H1 (cell line): ENCODE measurements around the gene TDRKH. TPM values are rescaled to one million over a fixed set of nuclear protein-coding genes. Genes with fewer than 3 reads are reported as not detected.

Experiments used
- CTCF ChIA-PET: fragments of 300-600 bp; sonication (Branson Sonifier 250); formaldehyde crosslinking; loops from one replicate; lab custom pipeline; 2021; ENCODE audit not compliant: partially characterized antibody; lab: Charles Lee
- POLR2A ChIA-PET: fragments of 300-600 bp; sonication (Branson Sonifier 250); formaldehyde crosslinking; loops from one replicate; lab custom pipeline; 2021; ENCODE audit warnings: inconsistent platforms; ENCODE audit not compliant: partially characterized antibody; lab: Charles Lee
- DNase-seq, 2 experiments: peaks; one replicate each; pipeline versions ENCODE4 v3.0.0 to v3.0.0-alpha.2; 2010 to 2022; ENCODE audit warnings: low spot score in 2 of 2, low read depth in 1 of 2, mixed read lengths in 1 of 2
- FAIRE-seq: peaks from 2 replicates; lab custom pipeline; 2011; peaks lifted over from hg19 to GRCh38; lab: Jason Lieb, UNC
- H2AFZ ChIP-seq: 2 replicates; pipeline ENCODE4 v1.8.1; 2012; ENCODE audit warnings: low read length, inconsistent platforms
- H2AK5ac ChIP-seq: 2 replicates; pipeline ENCODE4 v1.6.1; 2013; ENCODE audit warnings: low read depth, low read length
- H2BK120ac ChIP-seq: replicated peaks from 2 replicates; pipeline ENCODE3; 2013; ENCODE audit warnings: low read depth, low read length, inconsistent platforms
- H2BK12ac ChIP-seq: 2 replicates; pipeline ENCODE4 v1.6.1; 2013; ENCODE audit warnings: low read depth, low read length
- H2BK15ac ChIP-seq: 2 replicates; pipeline ENCODE4 v1.6.1; 2013; ENCODE audit warnings: low read length
- H2BK20ac ChIP-seq: 2 replicates; pipeline ENCODE4 v1.6.1; 2013; ENCODE audit warnings: low read length
- H2BK5ac ChIP-seq: 2 replicates; pipeline ENCODE4 v1.6.1; 2013; ENCODE audit warnings: low read depth, low read length
- H3K14ac ChIP-seq: 2 replicates; pipeline ENCODE4 v1.6.1; 2013; ENCODE audit warnings: inconsistent platforms; ENCODE audit not compliant: insufficient read length
- H3K18ac ChIP-seq: 2 replicates; pipeline ENCODE4 v1.6.1; 2013; ENCODE audit warnings: low read length; ENCODE audit errors: extremely low read depth
- H3K23ac ChIP-seq: 2 replicates; pipeline ENCODE4 v1.6.1; 2013; ENCODE audit warnings: inconsistent platforms; ENCODE audit not compliant: insufficient read length
- H3K23me2 ChIP-seq: 2 replicates; pipeline ENCODE4 v1.6.1; 2013; ENCODE audit warnings: low read depth, low read length
- H3K27ac ChIP-seq: 2 replicates; pipeline ENCODE4 v1.6.1; 2011; ENCODE audit warnings: low read depth, low read length, inconsistent platforms
- H3K27me3 ChIP-seq, 4 experiments: replicated peaks in 1 of 4; 1 replicate in 1 of 4; 2 replicates in 3 of 4; pipeline versions ENCODE4 v1.6.1 to v1.8.1; 2011 to 2013; ENCODE audit warnings: low read length in 3 of 4, mild to moderate bottlenecking in 3 of 4, inconsistent platforms in 2 of 4, mixed read lengths in 2 of 4, moderate library complexity in 1 of 4; ENCODE audit not compliant: control insufficient read depth in 3 of 4, insufficient read depth in 3 of 4; ENCODE audit errors: extremely low read depth in 1 of 4
- H3K36me3 ChIP-seq, 4 experiments: 2 replicates each; pipeline versions ENCODE4 v1.6.1 to v1.8.1; 2011 to 2013; ENCODE audit warnings: mild to moderate bottlenecking in 4 of 4, low read length in 3 of 4, moderate library complexity in 2 of 4, control low read depth in 1 of 4, inconsistent platforms in 1 of 4; ENCODE audit not compliant: insufficient read depth in 4 of 4, control insufficient read depth in 2 of 4
- H3K4ac ChIP-seq: replicated peaks from 2 replicates; pipeline ENCODE3; 2013; ENCODE audit warnings: low read length, low read depth, mixed read lengths, inconsistent platforms; ENCODE audit not compliant: insufficient read length
- H3K4me1 ChIP-seq, 4 experiments: replicated peaks in 1 of 4; 1 replicate in 1 of 4; 2 replicates in 3 of 4; pipeline versions ENCODE4 v1.6.1 to v1.8.1; 2011 to 2013; ENCODE audit warnings: low read length in 3 of 4, inconsistent platforms in 2 of 4, mixed read lengths in 1 of 4; ENCODE audit not compliant: insufficient read depth in 4 of 4, control insufficient read depth in 3 of 4
- H3K4me2 ChIP-seq, 2 experiments: 2 replicates each; pipeline versions ENCODE4 v1.6.1 to v1.8.1; 2011 to 2013; ENCODE audit warnings: low read depth in 2 of 2, low read length in 2 of 2, control low read depth in 1 of 2, inconsistent platforms in 1 of 2, mild to moderate bottlenecking in 1 of 2; ENCODE audit not compliant: insufficient read depth in 1 of 2
- H3K4me3 ChIP-seq, 4 experiments: fragments of 200-600, 300-600 bp in 1 of 4; sonication (generic), shearing (Covaris generic), sonication (Bioruptor Twin) in 1 of 4; 2 replicates each; pipeline versions ENCODE4 v1.5.1 to v1.8.1; 2011 to 2016; ENCODE audit warnings: low read length in 4 of 4, low read depth in 3 of 4, control low read depth in 2 of 4, inconsistent platforms in 2 of 4, mild to moderate bottlenecking in 2 of 4, mixed read lengths in 1 of 4, moderate library complexity in 1 of 4; ENCODE audit not compliant: insufficient read depth in 2 of 4; ENCODE audit errors: extremely low read depth in 1 of 4
- H3K56ac ChIP-seq: replicated peaks from 2 replicates; pipeline ENCODE3; 2013; ENCODE audit warnings: low read depth, mild to moderate bottlenecking, mixed read lengths, low read length, inconsistent platforms; ENCODE audit not compliant: insufficient read length
- H3K79me1 ChIP-seq: 2 replicates; pipeline ENCODE4 v1.6.1; 2013; ENCODE audit warnings: low read depth, low read length, control low read depth
- H3K79me2 ChIP-seq, 2 experiments: 2 replicates each; pipeline versions ENCODE4 v1.6.1 to v1.8.1; 2012 to 2013; ENCODE audit warnings: low read length in 2 of 2, mild to moderate bottlenecking in 2 of 2, inconsistent platforms in 1 of 2; ENCODE audit not compliant: insufficient read depth in 2 of 2, control insufficient read depth in 1 of 2
- H3K9ac ChIP-seq, 4 experiments: replicated peaks in 1 of 4; 1 replicate in 1 of 4; 2 replicates in 3 of 4; pipeline versions ENCODE4 v1.6.1 to v1.8.1; 2011 to 2013; ENCODE audit warnings: low read depth in 3 of 4, low read length in 3 of 4, control low read depth in 2 of 4, mild to moderate bottlenecking in 2 of 4, moderate library complexity in 2 of 4, inconsistent platforms in 1 of 4; ENCODE audit errors: extremely low read depth in 1 of 4
- H3K9me3 ChIP-seq, 2 experiments: 2 replicates each; pipeline versions ENCODE4 v1.6.1 to v1.8.1; 2012 to 2013; ENCODE audit warnings: mild to moderate bottlenecking in 2 of 2, moderate library complexity in 2 of 2, control low read depth in 1 of 2, inconsistent platforms in 1 of 2, low read depth in 1 of 2, low read length in 1 of 2, mixed read lengths in 1 of 2; ENCODE audit not compliant: insufficient read depth in 2 of 2
- H4K20me1 ChIP-seq, 2 experiments: replicated peaks in 1 of 2; 2 replicates each; pipeline versions ENCODE3 to v1.8.1; 2011 to 2013; ENCODE audit warnings: inconsistent platforms in 2 of 2, low read length in 2 of 2, mild to moderate bottlenecking in 1 of 2; ENCODE audit not compliant: insufficient read depth in 2 of 2, control insufficient read depth in 1 of 2
- H4K5ac ChIP-seq: 2 replicates; pipeline ENCODE4 v1.6.1; 2013; ENCODE audit warnings: low read length, low read depth, mixed read lengths, inconsistent platforms; ENCODE audit not compliant: insufficient read length
- H4K8ac ChIP-seq: 2 replicates; pipeline ENCODE4 v1.8.0; 2013; ENCODE audit warnings: mild to moderate bottlenecking, moderate library complexity, low read length, inconsistent platforms; ENCODE audit not compliant: insufficient read depth; ENCODE audit errors: extremely low read depth
- H4K91ac ChIP-seq: replicated peaks from 2 replicates; pipeline ENCODE3; 2013; ENCODE audit warnings: low read length, mixed read lengths, inconsistent platforms; ENCODE audit not compliant: insufficient read length
- BRCA1 ChIP-seq: IDR thresholded peaks from 2 replicates; pipeline ENCODE4 v1.6.1; 2012; ENCODE audit warnings: low read depth, low read length, improper control_type of control experiment
- EZH2 ChIP-seq: fragments of 200-600 bp; sonication (generic); IDR thresholded peaks from 2 replicates; pipeline ENCODE4 v1.7.1; 2012; ENCODE audit warnings: low read depth, mild to moderate bottlenecking, moderate library complexity, low read length, inconsistent platforms; ENCODE audit not compliant: severe bottlenecking
- SIN3A ChIP-seq, 2 experiments: IDR thresholded peaks in 1 of 2; conservative IDR thresholded peaks in 1 of 2; 2 replicates each; pipeline ENCODE4 v1.6.1; 2011 to 2012; ENCODE audit warnings: low read length in 2 of 2, improper control_type of control experiment in 1 of 2, low read depth in 1 of 2, mild to moderate bottlenecking in 1 of 2
- SP1 ChIP-seq: IDR thresholded peaks from 2 replicates; pipeline ENCODE4 v1.6.1; 2011; ENCODE audit warnings: low read depth, low read length
- SP2 ChIP-seq: IDR thresholded peaks from 2 replicates; pipeline ENCODE4 v1.6.1; 2012; ENCODE audit warnings: mild to moderate bottlenecking, low read length, inconsistent platforms
- WGBS, 2 experiments: shearing (Covaris generic) in 1 of 2; methylation state at CpG; one replicate each; pipeline versions ENCODE4 v1.1.6 to v1.1.7; 2013 to 2015; ENCODE audit warnings: low lambda C conversion rate in 2 of 2, mixed read lengths in 2 of 2, inconsistent platforms in 1 of 2, low coverage in 1 of 2, missing lambda C conversion rate in 1 of 2; ENCODE audit not compliant: insufficient replicate concordance in 2 of 2, insufficient coverage in 1 of 2, insufficient read length in 1 of 2; ENCODE audit errors: extremely low coverage in 1 of 2, missing lambda C conversion rate in 1 of 2; 5-methylcytosine and 5-hydroxymethylcytosine counted together
- polyA plus RNA-seq, 7 experiments: library from polyadenylated mRNA; depleted of rRNA in 3 of 7; stranded (reverse) in 5 of 7; unstranded in 2 of 7; fragments of >200 nt in 5 of 7; fragments of 200-250 nt in 2 of 7; gene quantifications; 1 replicate in 5 of 7; 2 replicates in 1 of 7; 4 replicates in 1 of 7; pipeline versions ENCODE4 v1.2.1 to v1.2.3, GENCODE V29; 2011 to 2013; ENCODE audit warnings: missing spikeins in 2 of 7, mixed read lengths in 2 of 7
- total RNA-seq: library from RNA; stranded (reverse); fragmentation: NEBNext Ultra II Directional; extraction: Animal tissue kit (Norgen Biotek cat#: 25700); gene quantifications from 2 replicates; pipeline ENCODE4 v1.2.1, GENCODE V29; 2021

TDRKH gene
- total and polyA plus RNA-seq, 2 of the 8 experiments (the other 6 are each of a cell fraction or from before 2014, with no cell fraction given), result 9.9 to 26.1 TPM

GRCh38 chr1:151835596-151835995, 45.3 kb upstream of the TDRKH start:
- CTCF ChIA-PET, result interaction anchor here (0.7 to 3.7 kb wide), 39 partner anchors 9 to 313 kb away, joined by 3 to 26 read pairs (median 4); partner anchors contain the start of genes CELF3 and MRPL9
- H2BK120ac ChIP-seq, result no peak overlapping the region
- H2AK5ac ChIP-seq, result no peak overlapping the region
- H3K79me1 ChIP-seq, result no peaks in the 10 kb centered on the region
- no peaks in the 10 kb centered on the region for H3K9me3 ChIP-seq
- H3K23ac ChIP-seq, result no peak overlapping the region
- H4K91ac ChIP-seq, result no peak overlapping the region
- H3K4ac ChIP-seq, result no peak overlapping the region
- no peak overlapping the region for H3K14ac ChIP-seq
- no peak overlapping the region for H4K5ac ChIP-seq
- no peaks in the 10 kb centered on the region for H3K36me3 ChIP-seq
- no peak for TF ChIP-seq SP2
- no peak for TF ChIP-seq SP1
- TF ChIP-seq EZH2, result no peak
- no peak for TF ChIP-seq BRCA1
- no peak for TF ChIP-seq SIN3A (conservative IDR thresholded peaks at IDR 0.05 in 1 of 2, IDR thresholded peaks at IDR 0.05 in 1 of 2; ENCODE audit: low read depth in 1 of 2, low read length in 2 of 2)
- TF ChIP-seq, all 59 proteins: peak for 0
- no peak overlapping the region for H3K56ac ChIP-seq
- DNase-seq (no peak), FAIRE-seq (no peak)
- no peaks in the 10 kb centered on the region for H3K79me2 ChIP-seq
- no peak overlapping the region for H3K18ac ChIP-seq
- H3K27ac ChIP-seq, result no peak overlapping the region
- H2AFZ ChIP-seq, result no peak overlapping the region
- 100% methylated on average over 7 of the region's 7 CpGs; no CpG with 5 or more reads in 1 of the 2 experiments for WGBS, 2 experiments
- H3K4me2 ChIP-seq, result no peak overlapping the region
- peaks cover 26% of the 10 kb centered on the region for H3K23me2 ChIP-seq
- H3K4me3 ChIP-seq, result no peak overlapping the region
- no peak overlapping the region for H2BK12ac ChIP-seq
- H4K8ac ChIP-seq, result no peak overlapping the region
- peaks cover 3 to 24% (median 13%) of the 10 kb centered on the region in 4 experiments for H3K4me1 ChIP-seq
- H2BK20ac ChIP-seq, result no peak overlapping the region
- H3K27me3 ChIP-seq, result peaks cover 10 to 24% (median 21%) of the 10 kb centered on the region in 4 experiments
- H3K9ac ChIP-seq, result no peak overlapping the region
- no peaks in the 10 kb centered on the region for H4K20me1 ChIP-seq
- POLR2A ChIA-PET, result interaction anchor here (1.2 to 1.5 kb wide), 2 partner anchors 296 kb away, joined by 4 read pairs; partner anchors contain the start of gene TUFT1
- H2BK5ac ChIP-seq, result no peak overlapping the region
- H2BK15ac ChIP-seq, result no peak overlapping the region
